ENCODE measurements around the gene MAGI2. TPM values are rescaled to one million over a fixed set of nuclear protein-coding genes. Genes with fewer than 3 reads are reported as not detected.

The MAGI2 gene
- total RNA-seq, 1 experiment from 2014 or later, result 14.3 TPM

- no peak overlapping the region for H3K14ac ChIP-seq (ENCODE audit: insufficient read depth, low read length)
- H4K91ac ChIP-seq (ENCODE audit: insufficient read length, low read depth, low read length), result no peak overlapping the region
- no peak overlapping the region for H2AFZ ChIP-seq (ENCODE audit: low read length)
- no CpG with 5 or more reads among the region's 4 CpGs for WGBS (ENCODE audit: extremely low coverage, insufficient read length, low lambda C conversion rate)
- H3K4me1 ChIP-seq (ENCODE audit: insufficient read depth, low read length), result no peaks in the 10 kb centered on the region
- H2BK120ac ChIP-seq (ENCODE audit: low read depth, low read length, poor library complexity, severe bottlenecking), result no peak overlapping the region
- no peaks in the 10 kb centered on the region for H3K79me1 ChIP-seq (ENCODE audit: insufficient read depth, low read depth, low read length, poor library complexity, severe bottlenecking)
- Mint-ChIP-seq H3K27ac (no peak overlapping the region), H3K9me3 (no peaks in the 10 kb centered on the region), H3K4me1 (peaks cover 4 to 7% of the 10 kb centered on the region in 2 experiments; a peak in 2 of 4 replicates), H3K27me3 (ENCODE audit: low read depth) (no peaks in the 10 kb centered on the region), H3K36me3 (ENCODE audit: insufficient read depth in 1 of 3, low read depth in 3 of 3) (no peaks in the 10 kb centered on the region), H3K4me3 (no peak overlapping the region)
- no peaks in the 10 kb centered on the region for H4K20me1 ChIP-seq (ENCODE audit: control insufficient read depth, insufficient read depth, insufficient read length)
- H2AK5ac ChIP-seq (ENCODE audit: insufficient read length, low read length), result no peak overlapping the region
- H3K9me3 ChIP-seq (ENCODE audit: control insufficient read depth, low read depth, low read length), result no peaks in the 10 kb centered on the region
- no peak overlapping the region for H3K23ac ChIP-seq (ENCODE audit: insufficient read length, low read depth, low read length)
- no peak for DNase-seq
- H2BK5ac ChIP-seq (ENCODE audit: insufficient read length, low read length), result no peak overlapping the region
- no peaks in the 10 kb centered on the region for H3K79me2 ChIP-seq (ENCODE audit: insufficient read depth, low read length)
- no peak overlapping the region for H3K4me2 ChIP-seq (ENCODE audit: insufficient read depth, insufficient read length, low read length)
- no peak overlapping the region for H3T11ph ChIP-seq (ENCODE audit: low read length)
- no peaks in the 10 kb centered on the region for H3K27me3 ChIP-seq (ENCODE audit: insufficient read depth, low read length)
- TF ChIP-seq, protein P1, sequence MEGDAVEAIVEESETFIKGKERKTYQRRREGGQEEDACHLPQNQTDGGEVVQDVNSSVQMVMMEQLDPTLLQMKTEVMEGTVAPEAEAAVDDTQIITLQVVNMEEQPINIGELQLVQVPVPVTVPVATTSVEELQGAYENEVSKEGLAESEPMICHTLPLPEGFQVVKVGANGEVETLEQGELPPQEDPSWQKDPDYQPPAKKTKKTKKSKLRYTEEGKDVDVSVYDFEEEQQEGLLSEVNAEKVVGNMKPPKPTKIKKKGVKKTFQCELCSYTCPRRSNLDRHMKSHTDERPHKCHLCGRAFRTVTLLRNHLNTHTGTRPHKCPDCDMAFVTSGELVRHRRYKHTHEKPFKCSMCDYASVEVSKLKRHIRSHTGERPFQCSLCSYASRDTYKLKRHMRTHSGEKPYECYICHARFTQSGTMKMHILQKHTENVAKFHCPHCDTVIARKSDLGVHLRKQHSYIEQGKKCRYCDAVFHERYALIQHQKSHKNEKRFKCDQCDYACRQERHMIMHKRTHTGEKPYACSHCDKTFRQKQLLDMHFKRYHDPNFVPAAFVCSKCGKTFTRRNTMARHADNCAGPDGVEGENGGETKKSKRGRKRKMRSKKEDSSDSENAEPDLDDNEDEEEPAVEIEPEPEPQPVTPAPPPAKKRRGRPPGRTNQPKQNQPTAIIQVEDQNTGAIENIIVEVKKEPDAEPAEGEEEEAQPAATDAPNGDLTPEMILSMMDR (conservative IDR thresholded peaks at IDR 0.05), result peak; percentile 41; the same call in 2 of the 3 replicates
- no peak overlapping the region for H3K18ac ChIP-seq (ENCODE audit: insufficient read length, low read depth, low read length)
- H3K56ac ChIP-seq (ENCODE audit: insufficient read length, low read depth, low read length), result no peak overlapping the region
- H4K8ac ChIP-seq (replicated peaks; ENCODE audit: insufficient read length, low read depth, low read length), result no peak overlapping the region
- H2BK20ac ChIP-seq (ENCODE audit: low read depth, low read length, poor library complexity, severe bottlenecking), result no peak overlapping the region
- H3K23me2 ChIP-seq (ENCODE audit: insufficient read length, low read depth, low read length, poor library complexity, severe bottlenecking), result no peaks in the 10 kb centered on the region
- H4K5ac ChIP-seq (ENCODE audit: insufficient read length, low read depth, low read length), result no peak overlapping the region
- no peak overlapping the region for H2BK15ac ChIP-seq (ENCODE audit: low read depth, low read length)
- no peak overlapping the region for H3K4ac ChIP-seq (ENCODE audit: low read depth, low read length)
- H3K9ac ChIP-seq (ENCODE audit: extremely low read depth, insufficient read length, low read length), result no peak overlapping the region
- no peak overlapping the region for H2BK12ac ChIP-seq (ENCODE audit: insufficient read length, low read depth, low read length)
- no peak overlapping the region for H3K27ac ChIP-seq (ENCODE audit: insufficient read length, low read depth, low read length)
These were observed 1009.7 kb downstream of the MAGI2 start for GRCh38 chr7:78443811-78444210.
